NCI-H1105 (cell line): ENCODE measurements around the gene TSPAN9.
A peak's percentile ranks its signal among the peaks of the same experiment; 100 is the strongest.

Experiments
- DNase-seq: peaks from one replicate; lab custom pipeline; 2025; lab: John Stamatoyannopoulos, UW

Gene TSPAN9

GRCh38 chr12:3296409-3296701, 219.2 kb downstream of the TSPAN9 start:
- no peak for DNase-seq

- DNase-seq: no peak
Observed at GRCh38 chr12:3298603-3299002, 221.4 kb downstream of the TSPAN9 start.

- peak; percentile 85 for DNase-seq
Observed at GRCh38 chr12:3299929-3300832, 223.0 kb downstream of the TSPAN9 start.

- no peak for DNase-seq
Observed at GRCh38 chr12:3300833-3301401, 223.7 kb downstream of the TSPAN9 start.

- DNase-seq: no peak
Observed at GRCh38 chr12:3302401-3303041, 225.3 kb downstream of the TSPAN9 start.

- no peak for DNase-seq
Observed at GRCh38 chr12:3303410-3304136, 226.4 kb downstream of the TSPAN9 start.

GRCh38 chr12:3304436-3305165, 227.4 kb downstream of the TSPAN9 start:
- no peak for DNase-seq

GRCh38 chr12:3305464-3305863, 228.3 kb downstream of the TSPAN9 start:
- DNase-seq: no peak

GRCh38 chr12:3305904-3306619, 228.9 kb downstream of the TSPAN9 start:
- no peak for DNase-seq

GRCh38 chr12:3307389-3307788, 230.2 kb downstream of the TSPAN9 start:
- DNase-seq: no peak

GRCh38 chr12:3308063-3308462, 230.9 kb downstream of the TSPAN9 start:
- no peak for DNase-seq

- DNase-seq: no peak
Observed at GRCh38 chr12:3308609-3309008, 231.4 kb downstream of the TSPAN9 start.

- DNase-seq: no peak
Observed at GRCh38 chr12:3309805-3310204, 232.6 kb downstream of the TSPAN9 start.

GRCh38 chr12:3310271-3311026, 233.3 kb downstream of the TSPAN9 start:
- no peak for DNase-seq

GRCh38 chr12:3311027-3311402, 233.8 kb downstream of the TSPAN9 start:
- no peak for DNase-seq

- no peak for DNase-seq
Observed at GRCh38 chr12:3311491-3312103, 234.4 kb downstream of the TSPAN9 start.

GRCh38 chr12:3313066-3313465, 235.9 kb downstream of the TSPAN9 start:
- no peak for DNase-seq

GRCh38 chr12:3313675-3314663, 236.8 kb downstream of the TSPAN9 start:
- DNase-seq: peak; percentile 41

- DNase-seq: peak; percentile 87
Observed at GRCh38 chr12:3315201-3315661, 238.1 kb downstream of the TSPAN9 start.
